ENCODE data around the gene LDLRAD4. TPM values are rescaled to one million over a fixed set of nuclear protein-coding genes. Genes with fewer than 3 reads are reported as not detected.
A peak's percentile ranks its signal among the peaks of the same experiment; 100 is the strongest.

The LDLRAD4 gene
- total and polyA plus RNA-seq, 8 donors: 2.0 to 47.9 (median 9.0) TPM

DNA sequence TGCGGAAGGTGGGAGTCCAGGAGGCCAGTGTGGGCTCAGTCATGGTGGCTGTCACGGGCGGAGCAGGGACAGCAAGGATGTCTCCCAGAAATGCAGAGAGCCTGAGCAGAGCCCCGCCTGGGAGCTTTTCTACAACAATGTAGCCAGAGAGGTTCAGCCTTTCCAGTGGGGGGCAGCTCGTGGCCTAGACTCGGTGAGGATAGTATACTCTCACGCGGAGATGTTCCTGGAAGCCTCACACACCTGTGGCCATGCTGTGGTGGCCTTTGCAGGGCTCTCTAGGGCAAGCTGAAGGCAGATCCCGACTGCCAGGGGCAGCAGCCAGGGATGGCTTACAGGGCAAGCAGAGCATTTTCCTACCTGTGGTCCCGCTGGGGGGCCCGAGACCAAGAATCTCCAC is 244.1 kb downstream of the LDLRAD4 start:
- intact Hi-C loops (cut with DNase I; ENCODE audit: low total_unique reads): no loop called here
- DNase-seq: no peak
- TF ChIP-seq POLR2AphosphoS5 (IDR thresholded peaks at IDR 0.05) (no peak), POLR2A (IDR thresholded peaks at IDR 0.05) (no peak), EP300 (IDR thresholded peaks at IDR 0.05) (no peak)
- TF ChIP-seq, protein P1, sequence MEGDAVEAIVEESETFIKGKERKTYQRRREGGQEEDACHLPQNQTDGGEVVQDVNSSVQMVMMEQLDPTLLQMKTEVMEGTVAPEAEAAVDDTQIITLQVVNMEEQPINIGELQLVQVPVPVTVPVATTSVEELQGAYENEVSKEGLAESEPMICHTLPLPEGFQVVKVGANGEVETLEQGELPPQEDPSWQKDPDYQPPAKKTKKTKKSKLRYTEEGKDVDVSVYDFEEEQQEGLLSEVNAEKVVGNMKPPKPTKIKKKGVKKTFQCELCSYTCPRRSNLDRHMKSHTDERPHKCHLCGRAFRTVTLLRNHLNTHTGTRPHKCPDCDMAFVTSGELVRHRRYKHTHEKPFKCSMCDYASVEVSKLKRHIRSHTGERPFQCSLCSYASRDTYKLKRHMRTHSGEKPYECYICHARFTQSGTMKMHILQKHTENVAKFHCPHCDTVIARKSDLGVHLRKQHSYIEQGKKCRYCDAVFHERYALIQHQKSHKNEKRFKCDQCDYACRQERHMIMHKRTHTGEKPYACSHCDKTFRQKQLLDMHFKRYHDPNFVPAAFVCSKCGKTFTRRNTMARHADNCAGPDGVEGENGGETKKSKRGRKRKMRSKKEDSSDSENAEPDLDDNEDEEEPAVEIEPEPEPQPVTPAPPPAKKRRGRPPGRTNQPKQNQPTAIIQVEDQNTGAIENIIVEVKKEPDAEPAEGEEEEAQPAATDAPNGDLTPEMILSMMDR (IDR thresholded peaks at IDR 0.05): no peak

DNA sequence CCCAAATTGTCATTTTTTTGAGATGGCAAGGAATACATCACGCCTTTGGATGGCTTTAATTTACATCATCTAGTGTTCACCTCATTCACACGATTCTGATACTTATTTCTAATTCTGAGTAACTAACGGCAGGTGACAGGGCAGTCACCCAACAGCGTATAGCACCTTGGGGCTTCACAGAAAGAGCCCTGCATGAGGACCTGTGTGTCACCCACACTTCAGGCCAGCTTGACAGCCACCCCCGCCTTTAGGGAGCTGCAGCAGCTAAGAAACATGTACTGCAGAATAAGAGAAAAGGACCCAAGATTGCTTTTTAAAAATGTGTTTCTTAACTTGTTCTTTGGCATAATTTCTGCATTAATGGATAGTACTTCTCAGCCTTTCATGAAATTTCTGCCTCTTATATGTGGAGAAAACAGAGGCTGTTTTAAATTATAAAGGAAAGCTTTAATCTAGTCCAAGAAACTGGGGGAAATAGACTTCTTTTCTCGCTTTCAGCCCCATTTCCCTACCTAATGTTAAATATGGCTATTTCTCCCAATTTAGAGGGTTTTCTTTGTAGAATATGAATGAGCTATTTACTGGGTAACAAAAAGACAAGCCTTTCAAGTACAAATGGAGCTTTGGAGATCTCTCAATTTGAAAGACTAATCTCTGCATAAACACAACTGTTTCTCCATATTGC is 245.1 kb downstream of the LDLRAD4 start:
- TF ChIP-seq EP300 (IDR thresholded peaks at IDR 0.05) (no peak), POLR2AphosphoS5 (IDR thresholded peaks at IDR 0.05) (no peak), POLR2A (IDR thresholded peaks at IDR 0.05) (no peak)
- TF ChIP-seq, protein P1 (IDR thresholded peaks at IDR 0.05): no peak
- Histone ChIP-seq H3K27me3 (no peaks in the 10 kb centered on the region), H3K36me3 (no peaks in the 10 kb centered on the region), H3K4me3 (no peak overlapping the region), H3K27ac (no peak overlapping the region), H3K9me3 (peaks cover 0 to under 1% (median 0%) of the 10 kb centered on the region in 4 donors), H3K4me1 (peaks cover 0 to 16% (median 6%) of the 10 kb centered on the region in 4 donors)
- intact Hi-C loops (cut with DNase I; ENCODE audit: low total_unique reads): no loop called here
- 77 to 90% (median 84%) methylated on average over 6 of the region's 6 CpGs for WGBS, 5 donors
- DNase-seq: no peak

More for the DNA sequence above, 244.1 kb downstream of the LDLRAD4 start:
- Histone ChIP-seq H3K36me3 (no peaks in the 10 kb centered on the region), H3K9me3 (peaks cover 0 to 4% (median 0%) of the 10 kb centered on the region in 4 donors), H3K27me3 (no peaks in the 10 kb centered on the region), H3K4me3 (no peak overlapping the region), H3K27ac (no peak overlapping the region), H3K4me1 (peaks cover 0 to 16% (median 6%) of the 10 kb centered on the region in 4 donors)
- 82 to 98% (median 88%) methylated on average over 11 of the region's 11 CpGs for WGBS, 5 donors

DNA sequence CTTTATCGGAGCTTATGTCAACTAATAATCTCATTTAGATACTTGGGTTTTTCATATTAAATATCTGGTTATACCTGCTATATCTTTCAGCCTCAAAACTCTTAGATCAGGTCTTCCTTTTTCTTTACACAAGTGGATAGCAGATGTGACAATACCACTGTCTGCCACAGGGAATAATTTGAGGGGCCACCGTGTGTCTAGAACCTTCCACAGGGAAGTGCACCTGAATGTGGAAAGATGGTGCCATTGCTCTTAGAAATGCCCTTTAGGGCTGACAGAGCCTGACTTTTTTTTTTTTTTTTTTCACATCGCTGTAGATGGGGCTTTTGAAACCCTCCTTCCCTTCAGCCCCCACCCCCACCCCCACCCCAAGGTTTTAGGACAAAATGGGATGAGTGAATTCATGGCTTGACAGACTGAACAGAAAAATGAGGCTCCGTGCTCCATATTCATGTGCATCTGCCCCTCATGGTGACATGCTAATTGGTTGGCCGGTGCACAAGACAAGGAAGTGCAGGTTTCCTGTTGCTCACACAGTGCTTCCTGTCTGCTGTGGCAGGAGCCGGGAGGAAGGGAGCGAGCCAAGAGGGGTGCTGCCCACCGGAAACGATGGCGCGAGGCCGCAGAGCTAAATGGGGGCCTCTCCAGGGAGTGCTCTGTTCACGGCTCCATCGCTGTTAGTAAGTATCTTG is 246.0 kb downstream of the LDLRAD4 start:
- H3K27me3 ChIP-seq: no peaks in the 10 kb centered on the region
- intact Hi-C loops (cut with DNase I; ENCODE audit: low total_unique reads): no loop called here
- TF ChIP-seq EP300 (IDR thresholded peaks at IDR 0.05) (no peak), POLR2AphosphoS5 (IDR thresholded peaks at IDR 0.05) (peak in 2 of 3 donors; percentile 31 to 59)
- H3K4me1 ChIP-seq: peaks cover 0 to 16% (median 6%) of the 10 kb centered on the region in 4 donors
- 63 to 74% (median 65%) methylated on average over 12 to 14 of the region's 14 CpGs for WGBS, 5 donors
- peak overlapping the region in 4 of 5 donors; percentile 8 to 72 (median 39) for H3K27ac ChIP-seq
- peak overlapping the region; percentile 4 to 35 (median 24) for H3K4me3 ChIP-seq
- H3K9me3 ChIP-seq: no peaks in the 10 kb centered on the region
- DNase-seq: peak; percentile 39 to 71
- no peaks in the 10 kb centered on the region for H3K36me3 ChIP-seq

DNA sequence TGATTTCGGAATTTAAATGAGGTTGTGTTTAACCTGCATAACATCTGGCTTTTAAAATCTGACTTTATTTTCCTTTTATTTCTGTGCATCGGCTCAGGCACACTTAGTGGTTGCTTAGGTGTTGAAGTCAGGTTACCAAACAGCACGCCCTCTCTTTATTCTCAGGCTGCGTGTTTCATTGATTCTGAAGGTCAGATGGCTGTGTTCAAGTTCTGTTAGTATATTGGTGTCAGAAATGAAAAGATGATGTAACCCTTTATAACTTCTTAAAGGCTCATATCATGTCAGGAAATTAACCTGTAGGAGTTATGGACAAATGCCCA is 246.5 kb downstream of the LDLRAD4 start:
- 59 to 70% (median 68%) methylated on average over 4 of the region's 4 CpGs for WGBS, 5 donors
- Histone ChIP-seq H3K36me3 (no peaks in the 10 kb centered on the region), H3K27ac (peak overlapping the region in 3 of 5 donors; percentile 25 to 72 (median 53)), H3K4me1 (peaks cover 0 to 16% (median 6%) of the 10 kb centered on the region in 4 donors), H3K9me3 (no peaks in the 10 kb centered on the region), H3K4me3 (peak overlapping the region; percentile 4 to 35 (median 24)), H3K27me3 (no peaks in the 10 kb centered on the region)
- intact Hi-C loops (cut with DNase I; ENCODE audit: low total_unique reads): no loop called here
- DNase-seq: no peak
- TF ChIP-seq, protein P1 (IDR thresholded peaks at IDR 0.05): no peak
- TF ChIP-seq POLR2A (IDR thresholded peaks at IDR 0.05) (no peak), EP300 (IDR thresholded peaks at IDR 0.05) (no peak), POLR2AphosphoS5 (IDR thresholded peaks at IDR 0.05) (no peak)

Measured in stomach (tissue), 9 donors.